Stimulated activated memory B cell treated with anti-CD40 and anti-IgM and Interleukin-4, amounts not matched to agents 10 μg/mL and 1 μg/mL and 100 μg/mL, for 72 hours (primary cell): ENCODE results near the gene SH3BGRL.

Source experiments
- ATAC-seq: fragments of 150-1000 bp; cut with Tn5 transposase; 2 replicates; pipeline ENCODE4 v1.10.0; 2021
- H3K27ac Mint-ChIP-seq: one replicate; pipeline ENCODE4 v1.8.0; 2022; ENCODE audit warnings: mild to moderate bottlenecking, mixed read lengths
- H3K27me3 Mint-ChIP-seq: one replicate; pipeline ENCODE4 v1.8.0; 2022; ENCODE audit warnings: mixed read lengths
- H3K36me3 Mint-ChIP-seq: one replicate; pipeline ENCODE4 v1.8.0; 2022; ENCODE audit warnings: mixed read lengths
- H3K4me1 Mint-ChIP-seq: one replicate; pipeline ENCODE4 v1.8.0; 2022; ENCODE audit warnings: mixed read lengths
- H3K4me3 Mint-ChIP-seq: one replicate; pipeline ENCODE4 v1.8.0; 2022; ENCODE audit warnings: mild to moderate bottlenecking, moderate library complexity, mixed read lengths
- H3K9me3 Mint-ChIP-seq: one replicate; pipeline ENCODE4 v1.8.0; 2022; ENCODE audit warnings: mixed read lengths

Gene SH3BGRL

DNA sequence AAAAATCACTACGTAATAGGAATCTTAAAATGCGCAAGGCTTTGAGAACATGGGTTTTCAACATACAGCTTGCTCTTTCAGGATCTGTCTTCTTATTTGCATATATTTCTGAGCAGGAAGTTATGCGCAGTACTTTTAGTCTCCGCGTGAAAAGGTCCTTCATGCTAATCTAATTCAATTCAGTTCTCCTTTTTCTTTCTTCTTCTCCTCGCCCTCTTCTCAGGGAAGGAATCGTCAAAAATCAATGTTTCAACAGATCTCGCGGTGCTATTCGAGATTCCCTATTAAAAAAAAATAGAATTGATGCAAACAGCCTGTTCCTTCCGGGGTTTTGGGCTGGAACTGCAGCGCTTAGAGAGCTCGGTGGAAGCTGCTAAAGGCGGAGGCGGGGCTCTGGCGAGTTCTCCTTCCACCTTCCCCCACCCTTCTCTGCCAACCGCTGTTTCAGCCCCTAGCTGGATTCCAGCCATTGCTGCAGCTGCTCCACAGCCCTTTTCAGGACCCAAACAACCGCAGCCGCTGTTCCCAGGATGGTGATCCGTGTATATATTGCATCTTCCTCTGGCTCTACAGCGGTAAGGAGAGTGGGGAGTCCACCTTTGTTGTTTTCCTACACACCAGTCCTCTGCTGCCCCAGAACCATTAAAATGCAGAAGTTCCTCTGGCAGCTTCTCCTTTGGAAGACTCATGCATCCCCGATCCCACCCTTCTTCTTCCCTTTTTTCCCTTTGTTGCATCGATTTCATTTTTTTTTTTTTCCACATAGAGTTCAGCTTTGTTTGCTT lies at the start of gene SH3BGRL, which contains the start of gene HMGN5:
Gene SH3BGRL, plus strand, starts transcription at position 432 of the 785 bp plus-strand sequence. Its CDS starts 99 bp downstream, at position 531.
Gene HMGN5, minus strand, starts transcription at position 243 of the 785 bp plus-strand sequence. CDS start 80,364 bp downstream, outside the sequence.
- Mint-ChIP-seq H3K4me3 (peak within 1 kb of the TSS; percentile 96), H3K27ac (peak within 1 kb of the TSS; percentile 97), H3K9me3 (no peaks in the 10 kb centered on the region), H3K36me3 (peaks cover 22% of the 10 kb centered on the region), H3K27me3 (no peaks in the 10 kb centered on the region), H3K4me1 (peaks cover 46% of the 10 kb centered on the region)
- ATAC-seq = peak; percentile 98

DNA sequence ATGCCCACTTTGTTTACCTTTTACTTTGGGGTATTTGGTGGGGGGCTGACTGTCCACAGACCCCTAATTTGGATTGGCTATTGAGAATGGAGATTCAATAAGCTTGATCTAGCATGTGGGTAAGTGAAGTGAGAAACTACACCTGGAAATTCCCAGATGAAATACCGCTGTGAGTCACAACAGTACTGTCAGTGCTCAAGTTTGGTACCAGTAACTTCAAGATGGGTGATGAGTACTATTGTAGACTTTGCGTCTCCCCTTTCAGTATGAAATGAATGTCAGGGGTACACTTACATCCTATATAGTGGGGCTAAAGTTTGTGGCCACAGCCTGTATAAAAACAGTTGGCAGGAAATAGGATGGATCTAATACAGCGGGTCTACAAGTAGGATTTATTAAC lies 33.5 kb upstream of the SH3BGRL start:
- Mint-ChIP-seq H3K36me3 (no peaks in the 10 kb centered on the region), H3K4me1 (no peaks in the 10 kb centered on the region), H3K27ac (no peak overlapping the region), H3K27me3 (no peaks in the 10 kb centered on the region), H3K4me3 (no peak overlapping the region), H3K9me3 (no peaks in the 10 kb centered on the region)
- ATAC-seq = no peak

DNA sequence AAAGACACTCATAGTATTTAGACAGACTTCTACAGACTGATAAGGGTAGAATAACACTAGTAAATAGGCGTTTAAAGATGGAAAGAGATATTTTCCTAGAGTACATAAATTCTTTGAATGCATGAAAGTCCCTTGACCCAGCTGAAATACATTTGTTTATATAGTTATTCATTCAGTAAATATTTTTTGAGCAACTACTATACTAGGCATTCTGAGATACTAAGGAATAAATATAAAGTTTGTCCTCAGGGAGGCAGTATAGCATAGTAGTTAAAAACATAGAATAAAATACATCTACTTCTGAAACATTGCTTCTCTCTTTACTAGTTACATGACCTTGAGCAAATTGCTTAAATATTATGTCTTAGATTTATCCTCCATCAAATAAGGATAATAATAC lies 27.6 kb upstream of the SH3BGRL start:
- Mint-ChIP-seq H3K36me3 (no peaks in the 10 kb centered on the region), H3K4me1 (no peaks in the 10 kb centered on the region), H3K27me3 (no peaks in the 10 kb centered on the region), H3K9me3 (no peaks in the 10 kb centered on the region), H3K27ac (no peak overlapping the region), H3K4me3 (no peak overlapping the region)
- no peak for ATAC-seq

DNA sequence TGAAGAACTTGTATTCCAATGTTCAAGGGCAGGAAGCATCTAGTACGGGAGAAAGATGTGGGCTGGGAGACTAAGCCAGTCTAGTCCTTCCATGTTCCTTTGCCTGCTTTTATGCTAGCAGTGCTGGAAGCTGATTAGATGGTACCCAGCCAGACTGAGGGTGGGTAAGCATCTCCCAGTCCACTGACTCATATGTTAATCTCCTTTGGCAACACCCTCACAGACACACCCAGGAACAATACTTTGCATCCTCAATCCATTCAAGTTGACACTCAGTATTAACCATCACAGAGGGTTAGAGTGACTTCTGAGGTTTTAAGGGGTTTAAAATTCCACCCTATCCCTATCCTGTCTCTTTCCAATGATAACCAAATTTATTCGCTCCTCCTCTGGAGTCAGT lies 6.6 kb upstream of the SH3BGRL start:
- Mint-ChIP-seq H3K9me3 (no peaks in the 10 kb centered on the region), H3K27me3 (no peaks in the 10 kb centered on the region), H3K4me3 (no peak overlapping the region), H3K4me1 (peaks cover 6% of the 10 kb centered on the region), H3K36me3 (no peaks in the 10 kb centered on the region), H3K27ac (no peak overlapping the region)
- no peak for ATAC-seq

DNA sequence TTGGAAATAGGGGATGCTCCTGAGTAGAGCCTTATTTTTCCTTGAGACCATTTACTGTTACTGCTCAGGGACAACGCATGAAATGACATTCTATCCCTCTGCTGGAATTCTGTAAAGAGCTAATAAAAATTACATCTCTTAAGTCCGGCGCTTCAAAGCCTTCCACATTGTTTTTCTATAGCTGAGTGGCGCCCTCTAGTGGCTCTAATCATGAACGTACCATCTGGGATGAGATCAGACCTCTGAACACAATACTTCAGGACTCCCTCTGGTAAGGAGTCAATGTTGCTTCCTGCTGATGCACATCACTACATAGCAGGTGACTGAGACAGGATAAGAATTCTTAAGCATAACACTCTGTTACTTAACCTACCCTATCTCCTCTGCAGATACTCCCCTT lies 6.2 kb upstream of the SH3BGRL start:
- Mint-ChIP-seq H3K36me3 (no peaks in the 10 kb centered on the region), H3K27ac (no peak overlapping the region), H3K4me1 (peaks cover 8% of the 10 kb centered on the region), H3K27me3 (no peaks in the 10 kb centered on the region), H3K9me3 (no peaks in the 10 kb centered on the region), H3K4me3 (no peak overlapping the region)
- no peak for ATAC-seq

DNA sequence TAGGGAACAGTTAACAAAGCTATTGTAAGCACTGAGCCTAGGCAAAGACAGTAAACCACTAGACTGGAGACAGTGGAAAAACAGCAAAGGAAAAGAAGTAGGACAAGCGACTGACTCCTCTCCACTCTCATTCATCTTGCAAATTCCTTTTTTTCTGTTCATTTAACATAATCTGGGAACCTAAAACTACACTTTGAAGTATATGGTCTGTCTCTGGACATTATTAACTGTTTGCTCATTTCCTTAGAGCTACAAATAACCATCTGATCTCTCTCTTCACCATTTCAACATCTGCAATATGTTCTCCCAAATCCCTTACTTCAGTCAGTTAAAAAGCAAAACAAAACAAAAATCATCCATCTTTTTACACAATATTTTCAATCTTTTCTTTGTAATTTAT lies 831 bp upstream of the SH3BGRL start:
- Mint-ChIP-seq H3K27ac (peak overlapping the region; percentile 97), H3K9me3 (no peaks in the 10 kb centered on the region), H3K27me3 (no peaks in the 10 kb centered on the region), H3K4me3 (peak overlapping the region; percentile 96), H3K36me3 (peaks cover 16% of the 10 kb centered on the region), H3K4me1 (peaks cover 38% of the 10 kb centered on the region)
- ATAC-seq = no peak

DNA sequence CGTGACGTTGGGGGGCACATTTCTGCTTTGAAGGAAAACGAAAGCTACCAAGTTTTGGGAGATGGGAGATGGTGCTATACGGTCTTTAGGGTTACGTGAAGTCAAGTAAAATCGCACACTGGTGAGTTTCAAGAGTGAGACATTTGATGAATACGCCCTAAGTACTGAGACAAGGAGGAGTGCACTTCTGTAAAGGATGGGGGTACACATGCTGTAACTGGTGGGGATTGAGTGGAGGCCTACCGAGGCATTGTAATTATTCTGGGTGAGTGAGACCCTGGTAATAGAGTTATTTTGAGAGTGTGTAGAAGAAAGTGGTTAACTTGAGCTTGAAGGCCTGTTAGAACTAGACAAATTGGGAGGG lies 536 bp downstream of the SH3BGRL start:
- H3K27ac Mint-ChIP-seq = peak overlapping the region; percentile 97
- H3K4me1 Mint-ChIP-seq = peaks cover 46% of the 10 kb centered on the region
- H3K27me3 Mint-ChIP-seq = no peaks in the 10 kb centered on the region
- H3K9me3 Mint-ChIP-seq = no peaks in the 10 kb centered on the region
- peak overlapping the region; percentile 96 for H3K4me3 Mint-ChIP-seq
- ATAC-seq = peak; percentile 11
- H3K36me3 Mint-ChIP-seq = peaks cover 22% of the 10 kb centered on the region

DNA sequence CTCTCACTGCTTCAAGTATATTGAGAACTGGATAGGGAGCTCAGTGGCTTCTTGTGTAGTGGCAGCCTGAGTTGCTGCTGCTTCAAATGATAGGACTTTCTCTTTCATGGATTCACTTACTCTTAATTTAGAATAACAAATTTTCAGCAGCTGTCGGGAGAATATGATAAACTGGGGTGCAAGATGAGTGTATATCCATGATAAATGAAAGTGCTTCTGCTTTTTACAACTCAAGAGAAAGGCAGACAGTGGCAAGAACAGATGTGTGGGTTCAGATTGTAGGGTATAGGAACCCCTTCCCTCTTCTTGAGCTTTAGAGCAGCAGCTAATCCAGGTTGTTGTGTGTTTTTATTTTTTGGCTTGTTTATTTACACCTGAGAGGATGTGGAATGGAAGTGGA lies 1.0 kb downstream of the SH3BGRL start:
- no peak for ATAC-seq
- Mint-ChIP-seq H3K4me3 (peak overlapping the region; percentile 96), H3K27me3 (no peaks in the 10 kb centered on the region), H3K27ac (peak overlapping the region; percentile 97), H3K4me1 (peaks cover 46% of the 10 kb centered on the region), H3K9me3 (no peaks in the 10 kb centered on the region), H3K36me3 (peaks cover 22% of the 10 kb centered on the region)

DNA sequence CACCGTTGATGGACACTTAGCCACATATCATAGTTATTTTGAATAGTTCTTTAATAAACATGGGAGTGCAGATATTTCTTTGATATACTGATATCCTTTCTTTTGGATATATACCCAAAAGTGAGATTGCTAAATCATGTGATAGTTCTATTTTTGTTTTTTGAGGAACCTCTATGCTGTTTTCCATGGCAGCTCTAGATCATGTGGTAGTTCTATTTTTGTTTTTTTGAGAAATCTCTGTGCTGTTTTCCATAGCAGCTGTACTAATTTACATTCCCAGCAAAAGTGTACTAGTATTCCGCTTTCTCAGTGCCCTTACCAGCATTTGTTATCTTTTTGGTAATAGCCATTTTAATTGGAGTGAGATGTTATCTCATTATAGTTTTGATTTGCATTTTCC lies 3.6 kb downstream of the SH3BGRL start:
- no peak overlapping the region for H3K27ac Mint-ChIP-seq
- H3K4me1 Mint-ChIP-seq = peaks cover 38% of the 10 kb centered on the region
- H3K9me3 Mint-ChIP-seq = no peaks in the 10 kb centered on the region
- H3K27me3 Mint-ChIP-seq = no peaks in the 10 kb centered on the region
- no peak for ATAC-seq
- H3K36me3 Mint-ChIP-seq = peaks cover 22% of the 10 kb centered on the region
- H3K4me3 Mint-ChIP-seq = no peak overlapping the region

DNA sequence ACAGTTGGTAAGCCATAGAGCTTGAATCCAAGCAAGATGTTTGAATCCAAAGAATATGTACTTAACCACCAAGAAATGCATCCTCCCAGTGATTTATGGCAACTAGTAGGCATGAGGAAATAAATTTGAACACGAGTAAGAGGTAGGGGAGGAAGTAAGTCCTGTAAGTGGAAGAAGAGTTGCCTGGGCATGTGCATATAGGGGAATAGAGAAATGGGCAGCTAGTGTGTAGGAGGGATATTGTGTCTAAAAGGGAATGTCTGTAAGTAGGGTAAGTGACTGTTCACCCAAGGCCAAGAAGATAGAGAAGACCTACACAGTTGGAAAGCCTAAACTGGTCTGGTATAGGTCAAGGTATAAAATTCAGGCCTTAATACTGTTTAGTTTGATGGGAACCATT lies 4.6 kb downstream of the SH3BGRL start:
- no peak overlapping the region for H3K4me3 Mint-ChIP-seq
- no peaks in the 10 kb centered on the region for H3K27me3 Mint-ChIP-seq
- no peak overlapping the region for H3K27ac Mint-ChIP-seq

DNA sequence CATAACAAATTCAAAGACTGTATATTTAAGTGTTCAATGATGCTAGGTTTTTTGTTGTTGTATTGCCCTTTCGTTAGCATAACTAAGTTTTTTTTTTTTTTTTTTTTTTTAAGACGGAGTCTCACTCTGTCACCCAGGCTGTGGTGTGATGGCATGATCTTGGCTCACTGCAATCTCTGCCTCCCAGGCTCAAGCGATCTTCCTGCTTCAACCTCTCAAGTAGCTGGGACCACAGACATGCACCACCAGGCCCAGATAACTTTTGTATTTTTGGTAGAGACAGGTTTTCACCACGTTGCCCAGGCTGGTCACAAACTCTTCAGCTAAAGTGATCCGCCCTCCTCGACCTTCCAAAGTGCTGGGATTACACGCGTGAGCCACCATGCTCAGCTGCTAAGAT lies 7.0 kb downstream of the SH3BGRL start:
- H3K27ac Mint-ChIP-seq = no peak overlapping the region
- peaks cover 3% of the 10 kb centered on the region for H3K9me3 Mint-ChIP-seq
- ATAC-seq = no peak
- no peaks in the 10 kb centered on the region for H3K27me3 Mint-ChIP-seq
- H3K4me3 Mint-ChIP-seq = no peak overlapping the region
- H3K36me3 Mint-ChIP-seq = peaks cover 25% of the 10 kb centered on the region
- peaks cover 35% of the 10 kb centered on the region for H3K4me1 Mint-ChIP-seq

More for the DNA sequence above, 4.6 kb downstream of the SH3BGRL start:
- Mint-ChIP-seq H3K36me3 (peaks cover 27% of the 10 kb centered on the region), H3K4me1 (peaks cover 32% of the 10 kb centered on the region), H3K9me3 (no peaks in the 10 kb centered on the region)
- no peak for ATAC-seq

DNA sequence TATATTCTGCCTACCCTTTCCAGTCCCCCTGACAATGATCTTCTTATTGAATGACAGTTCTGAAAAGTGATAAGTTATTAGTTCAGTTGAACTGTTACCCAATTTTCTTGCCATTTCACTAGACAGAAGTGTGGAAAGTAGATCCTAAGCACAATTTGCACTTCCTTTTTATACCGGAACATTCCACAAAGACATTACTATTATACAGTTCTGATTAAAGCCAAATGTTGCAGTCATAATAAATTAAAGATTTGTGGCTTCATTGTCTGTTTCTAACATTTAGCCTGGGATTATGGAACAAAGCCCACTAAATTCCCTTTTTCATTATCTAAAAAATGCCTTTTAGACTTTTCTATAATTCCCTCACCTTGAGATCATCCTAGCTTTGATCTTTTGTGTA lies 13.8 kb downstream of the SH3BGRL start:
- ATAC-seq = no peak
- Mint-ChIP-seq H3K9me3 (peaks cover 3% of the 10 kb centered on the region), H3K4me1 (peaks cover 50% of the 10 kb centered on the region), H3K4me3 (no peak overlapping the region), H3K27me3 (no peaks in the 10 kb centered on the region), H3K27ac (no peak overlapping the region), H3K36me3 (peaks cover 25% of the 10 kb centered on the region)

DNA sequence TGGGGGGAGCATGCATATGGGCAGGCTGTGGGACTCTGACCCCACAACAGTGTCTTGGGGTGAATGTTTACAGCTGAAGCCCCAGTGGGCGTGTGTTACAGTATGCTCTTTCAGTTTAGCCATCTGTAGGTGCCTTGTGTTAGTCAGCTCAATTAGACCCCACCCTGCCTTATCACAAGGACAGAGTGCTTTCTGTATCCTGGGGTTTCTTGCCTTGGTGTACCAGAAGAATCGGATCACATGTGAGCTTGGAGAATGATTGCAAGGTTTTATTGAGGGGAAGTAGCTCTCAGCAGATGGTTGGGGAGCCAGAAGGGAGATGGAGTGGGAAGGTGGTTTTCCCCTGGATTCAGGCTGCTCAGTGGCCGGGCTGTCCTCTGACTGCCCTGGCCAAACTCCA lies 27.3 kb downstream of the SH3BGRL start:
- ATAC-seq = no peak
- H3K27ac Mint-ChIP-seq = no peak overlapping the region
- H3K4me3 Mint-ChIP-seq = no peak overlapping the region
- H3K9me3 Mint-ChIP-seq = no peaks in the 10 kb centered on the region
- peaks cover 11% of the 10 kb centered on the region for H3K36me3 Mint-ChIP-seq
- peaks cover 14% of the 10 kb centered on the region for H3K4me1 Mint-ChIP-seq
- no peaks in the 10 kb centered on the region for H3K27me3 Mint-ChIP-seq

DNA sequence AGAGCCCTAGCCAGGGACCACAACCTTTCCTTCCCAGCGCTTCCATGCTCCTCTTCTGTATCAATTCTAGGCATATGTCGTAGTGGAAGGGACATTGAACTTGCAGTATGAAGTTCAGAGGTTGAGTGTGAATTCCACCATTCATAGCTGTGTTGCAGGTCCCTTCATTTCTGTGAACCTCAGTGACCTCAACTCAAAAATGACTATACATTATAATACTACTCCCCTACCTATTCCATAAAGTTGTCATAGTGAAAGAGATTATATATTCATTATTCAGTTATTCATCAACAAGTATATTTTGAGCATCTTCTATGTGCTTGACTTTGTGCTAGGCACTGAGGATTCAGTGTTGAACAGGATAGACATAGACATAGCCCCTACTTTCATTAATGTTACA lies 28.0 kb downstream of the SH3BGRL start:
- Mint-ChIP-seq H3K27ac (no peak overlapping the region), H3K4me1 (peaks cover 14% of the 10 kb centered on the region), H3K4me3 (no peak overlapping the region), H3K27me3 (no peaks in the 10 kb centered on the region), H3K36me3 (peaks cover 16% of the 10 kb centered on the region), H3K9me3 (no peaks in the 10 kb centered on the region)
- ATAC-seq = no peak

DNA sequence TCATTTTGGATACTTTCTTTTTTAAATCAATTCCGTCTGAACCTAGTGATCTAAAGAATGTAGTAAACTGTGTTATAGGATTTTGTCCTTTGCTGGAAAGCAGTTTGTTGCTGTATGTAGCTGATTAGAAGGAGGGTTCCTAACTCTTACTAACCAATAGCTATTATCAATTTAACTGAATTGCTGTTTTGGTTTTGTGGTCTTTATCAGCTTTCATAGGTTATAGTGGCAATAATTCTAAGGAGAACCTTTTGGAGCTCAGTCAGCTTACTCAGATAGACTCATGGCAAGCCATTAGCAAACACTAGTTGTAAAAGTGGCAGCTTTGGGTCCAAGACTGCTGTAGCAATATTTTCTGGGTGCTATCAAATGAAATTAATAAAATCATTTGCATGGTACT lies 29.6 kb downstream of the SH3BGRL start:
- H3K4me1 Mint-ChIP-seq = peaks cover 14% of the 10 kb centered on the region
- peaks cover 27% of the 10 kb centered on the region for H3K36me3 Mint-ChIP-seq
- H3K27me3 Mint-ChIP-seq = no peaks in the 10 kb centered on the region
- ATAC-seq = no peak
- no peaks in the 10 kb centered on the region for H3K9me3 Mint-ChIP-seq
- no peak overlapping the region for H3K27ac Mint-ChIP-seq
- no peak overlapping the region for H3K4me3 Mint-ChIP-seq

DNA sequence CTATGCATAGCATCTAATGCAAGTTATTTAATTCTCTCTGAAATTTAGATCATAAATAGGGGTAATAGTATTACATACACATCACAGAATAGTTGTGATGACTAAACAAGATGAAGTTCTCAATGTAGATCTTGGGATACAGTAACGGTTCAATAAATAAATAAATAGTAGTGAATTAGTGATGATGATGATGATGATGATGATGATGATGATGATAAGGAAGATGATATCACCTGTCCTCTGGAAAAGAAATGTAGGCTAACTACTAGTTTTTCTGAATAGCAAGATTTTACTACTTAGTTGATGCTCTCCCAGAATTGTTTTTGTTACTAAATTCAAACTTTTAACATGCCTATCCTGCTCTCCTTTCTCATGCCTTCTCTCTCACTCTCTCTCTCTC lies 30.3 kb downstream of the SH3BGRL start:
- ATAC-seq = no peak
- Mint-ChIP-seq H3K27ac (no peak overlapping the region), H3K36me3 (peaks cover 34% of the 10 kb centered on the region), H3K4me3 (no peak overlapping the region), H3K9me3 (peaks cover 3% of the 10 kb centered on the region), H3K4me1 (peaks cover 14% of the 10 kb centered on the region), H3K27me3 (no peaks in the 10 kb centered on the region)
